ENCODE data around the gene TREML1. TPM values are rescaled to one million over a fixed set of nuclear protein-coding genes. Genes with fewer than 3 reads are reported as not detected.

Gene TREML1
- polyA plus RNA-seq, 1 experiment, result not detected

GRCh38 chr6:41157323-41157722 is 3.2 kb upstream of the TREML1 start:
- Histone ChIP-seq H3K36me3 (ENCODE audit: control insufficient read depth, insufficient read depth, low read length) (no peaks in the 10 kb centered on the region), H3K4me3 (ENCODE audit: low read depth, low read length) (no peak overlapping the region), H3K27me3 (ENCODE audit: control insufficient read depth, insufficient read depth, low read length) (peaks cover 4% of the 10 kb centered on the region)
- CTCF ChIA-PET, result interaction anchor here (1.7 kb wide), 1 partner anchor 25 kb away, joined by 5 read pairs; no protein-coding TSS in a partner anchor
- TF ChIP-seq, protein P1, sequence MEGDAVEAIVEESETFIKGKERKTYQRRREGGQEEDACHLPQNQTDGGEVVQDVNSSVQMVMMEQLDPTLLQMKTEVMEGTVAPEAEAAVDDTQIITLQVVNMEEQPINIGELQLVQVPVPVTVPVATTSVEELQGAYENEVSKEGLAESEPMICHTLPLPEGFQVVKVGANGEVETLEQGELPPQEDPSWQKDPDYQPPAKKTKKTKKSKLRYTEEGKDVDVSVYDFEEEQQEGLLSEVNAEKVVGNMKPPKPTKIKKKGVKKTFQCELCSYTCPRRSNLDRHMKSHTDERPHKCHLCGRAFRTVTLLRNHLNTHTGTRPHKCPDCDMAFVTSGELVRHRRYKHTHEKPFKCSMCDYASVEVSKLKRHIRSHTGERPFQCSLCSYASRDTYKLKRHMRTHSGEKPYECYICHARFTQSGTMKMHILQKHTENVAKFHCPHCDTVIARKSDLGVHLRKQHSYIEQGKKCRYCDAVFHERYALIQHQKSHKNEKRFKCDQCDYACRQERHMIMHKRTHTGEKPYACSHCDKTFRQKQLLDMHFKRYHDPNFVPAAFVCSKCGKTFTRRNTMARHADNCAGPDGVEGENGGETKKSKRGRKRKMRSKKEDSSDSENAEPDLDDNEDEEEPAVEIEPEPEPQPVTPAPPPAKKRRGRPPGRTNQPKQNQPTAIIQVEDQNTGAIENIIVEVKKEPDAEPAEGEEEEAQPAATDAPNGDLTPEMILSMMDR (IDR thresholded peaks at IDR 0.05; ENCODE audit: insufficient read depth, low read depth, low read length), result no peak
- POLR2A ChIA-PET, result no interaction called here
- no peak for DNase-seq (ENCODE audit: low read depth)

- POLR2A ChIA-PET, result no interaction called here
- peaks cover 4% of the 10 kb centered on the region for H3K27me3 ChIP-seq (ENCODE audit: control insufficient read depth, insufficient read depth, low read length)
- TF ChIP-seq, protein P1 (IDR thresholded peaks at IDR 0.05; ENCODE audit: insufficient read depth, low read depth, low read length), result no peak
- no peak overlapping the region for H3K4me3 ChIP-seq (ENCODE audit: low read depth, low read length)
- CTCF ChIA-PET, result interaction anchor here (1.7 kb wide), 1 partner anchor 25 kb away, joined by 5 read pairs; no protein-coding TSS in a partner anchor
- H3K36me3 ChIP-seq (ENCODE audit: control insufficient read depth, insufficient read depth, low read length), result no peaks in the 10 kb centered on the region
- DNase-seq (ENCODE audit: low read depth), result no peak
These were observed 2.6 kb upstream of the TREML1 start for GRCh38 chr6:41156771-41157170.

DNA sequence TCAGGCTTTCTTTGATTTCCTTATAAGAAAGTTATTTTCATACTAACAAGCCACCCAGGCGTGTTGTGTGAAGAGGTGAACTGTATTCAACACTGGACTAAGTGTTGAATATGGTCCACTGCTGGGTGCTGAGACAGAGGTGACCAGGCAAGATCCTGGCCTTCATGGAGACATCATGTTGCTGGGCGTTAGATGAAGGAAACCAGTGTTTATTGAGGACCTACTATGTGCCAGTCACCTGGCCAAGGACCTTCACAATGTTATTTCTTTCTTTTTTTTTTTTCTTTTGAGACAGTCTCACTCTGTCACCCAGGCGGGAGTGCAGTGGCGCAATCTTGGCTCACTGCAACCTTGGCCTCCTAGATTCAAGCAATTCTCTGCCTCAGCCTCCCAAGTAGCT is 1.9 kb upstream of the TREML1 start:
- no peaks in the 10 kb centered on the region for H3K36me3 ChIP-seq (ENCODE audit: control insufficient read depth, insufficient read depth, low read length)
- peaks cover 4% of the 10 kb centered on the region for H3K27me3 ChIP-seq (ENCODE audit: control insufficient read depth, insufficient read depth, low read length)
- ChIA-PET CTCF (no interaction called here), POLR2A (no interaction called here)
- TF ChIP-seq, protein P1 (IDR thresholded peaks at IDR 0.05; ENCODE audit: insufficient read depth, low read depth, low read length), result no peak
- no peak for DNase-seq (ENCODE audit: low read depth)
- H3K4me3 ChIP-seq (ENCODE audit: low read depth, low read length), result no peak overlapping the region

- DNase-seq (ENCODE audit: low read depth), result no peak
- TF ChIP-seq, protein P1 (IDR thresholded peaks at IDR 0.05; ENCODE audit: insufficient read depth, low read depth, low read length), result no peak
- H3K27me3 ChIP-seq (ENCODE audit: control insufficient read depth, insufficient read depth, low read length), result peaks cover 3% of the 10 kb centered on the region
- POLR2A ChIA-PET, result no interaction called here
- CTCF ChIA-PET, result no interaction called here
- no peaks in the 10 kb centered on the region for H3K36me3 ChIP-seq (ENCODE audit: control insufficient read depth, insufficient read depth, low read length)
- no peak overlapping the region for H3K4me3 ChIP-seq (ENCODE audit: low read depth, low read length)
These were observed 1.1 kb upstream of the TREML1 start for GRCh38 chr6:41155132-41155805.

DNA sequence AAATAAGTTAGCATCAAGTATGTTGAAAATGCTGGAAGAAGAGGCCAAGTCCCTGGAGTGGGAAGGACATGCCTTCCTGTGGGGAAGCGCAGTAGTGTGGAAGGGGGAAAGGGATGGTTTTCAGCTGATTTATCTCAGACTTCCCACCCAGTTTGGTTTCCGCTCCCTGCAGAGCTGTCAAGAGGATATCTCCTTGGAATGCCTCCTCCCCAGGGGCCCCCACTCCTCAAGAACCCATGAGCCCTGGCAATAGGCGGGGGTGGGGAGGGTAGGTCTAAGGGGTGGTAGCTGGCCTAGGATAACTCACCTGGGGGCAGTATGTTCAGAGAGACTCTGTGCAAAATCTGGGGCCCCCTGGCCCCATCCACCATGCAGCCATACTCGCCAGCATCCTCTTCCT is 696 bp downstream of the TREML1 start:
- Histone ChIP-seq H3K36me3 (ENCODE audit: control insufficient read depth, insufficient read depth, low read length) (no peaks in the 10 kb centered on the region), H3K4me3 (ENCODE audit: low read depth, low read length) (no peak overlapping the region), H3K27me3 (ENCODE audit: control insufficient read depth, insufficient read depth, low read length) (peaks cover 3% of the 10 kb centered on the region; the same call in 1 of the 2 replicates)
- CTCF ChIA-PET, result interaction anchor here (1.2 to 1.4 kb wide), 2 partner anchors 33 to 62 kb away, joined by 3 read pairs; no protein-coding TSS in a partner anchor
- POLR2A ChIA-PET, result no interaction called here
- DNase-seq (ENCODE audit: low read depth), result no peak
- TF ChIP-seq, protein P1 (IDR thresholded peaks at IDR 0.05; ENCODE audit: insufficient read depth, low read depth, low read length), result no peak

All from BJ (cell line).